ENCODE measurements around the gene LRRN4. TPM values are rescaled to one million over a fixed set of nuclear protein-coding genes. Genes with fewer than 3 reads are reported as not detected.

The LRRN4 gene
- total and polyA plus RNA-seq, 2 experiments from 2014 or later = 135 to 227 TPM

DNA sequence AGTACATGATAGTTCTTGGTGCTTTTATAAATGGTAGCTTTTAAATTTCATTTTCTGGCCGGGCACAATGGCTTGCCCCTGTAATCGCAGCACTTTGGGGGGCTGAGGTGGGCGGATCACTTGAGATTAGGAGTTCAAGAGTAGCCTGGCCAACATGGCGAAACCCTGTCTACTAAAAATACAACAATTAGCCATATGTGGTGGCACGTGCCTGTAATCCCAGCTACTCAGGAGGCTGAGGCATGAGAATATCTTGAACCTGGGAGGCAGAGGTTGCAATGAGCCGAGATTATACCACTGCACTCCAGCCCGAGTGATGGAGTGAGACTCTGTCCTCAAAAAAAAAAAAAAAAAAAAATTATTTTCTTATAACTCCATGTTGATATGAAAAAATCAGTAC, 36.0 kb downstream of the LRRN4 start:
- Histone ChIP-seq H3K4me1 (ENCODE audit: low read depth) (no peaks in the 10 kb centered on the region), H3K27ac (peak overlapping the region; percentile 35), H3K27me3 (no peaks in the 10 kb centered on the region), H3K36me3 (peaks cover 38% of the 10 kb centered on the region), H3K4me3 (no peak overlapping the region), H3K9me3 (ENCODE audit: low read depth) (no peaks in the 10 kb centered on the region)
- TF ChIP-seq, protein P1, sequence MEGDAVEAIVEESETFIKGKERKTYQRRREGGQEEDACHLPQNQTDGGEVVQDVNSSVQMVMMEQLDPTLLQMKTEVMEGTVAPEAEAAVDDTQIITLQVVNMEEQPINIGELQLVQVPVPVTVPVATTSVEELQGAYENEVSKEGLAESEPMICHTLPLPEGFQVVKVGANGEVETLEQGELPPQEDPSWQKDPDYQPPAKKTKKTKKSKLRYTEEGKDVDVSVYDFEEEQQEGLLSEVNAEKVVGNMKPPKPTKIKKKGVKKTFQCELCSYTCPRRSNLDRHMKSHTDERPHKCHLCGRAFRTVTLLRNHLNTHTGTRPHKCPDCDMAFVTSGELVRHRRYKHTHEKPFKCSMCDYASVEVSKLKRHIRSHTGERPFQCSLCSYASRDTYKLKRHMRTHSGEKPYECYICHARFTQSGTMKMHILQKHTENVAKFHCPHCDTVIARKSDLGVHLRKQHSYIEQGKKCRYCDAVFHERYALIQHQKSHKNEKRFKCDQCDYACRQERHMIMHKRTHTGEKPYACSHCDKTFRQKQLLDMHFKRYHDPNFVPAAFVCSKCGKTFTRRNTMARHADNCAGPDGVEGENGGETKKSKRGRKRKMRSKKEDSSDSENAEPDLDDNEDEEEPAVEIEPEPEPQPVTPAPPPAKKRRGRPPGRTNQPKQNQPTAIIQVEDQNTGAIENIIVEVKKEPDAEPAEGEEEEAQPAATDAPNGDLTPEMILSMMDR (IDR thresholded peaks at IDR 0.05; ENCODE audit: low read depth, low read length) = no peak
- DNase-seq (ENCODE audit: low read depth in 1 of 2, low spot score in 1 of 2) = no peak

DNA sequence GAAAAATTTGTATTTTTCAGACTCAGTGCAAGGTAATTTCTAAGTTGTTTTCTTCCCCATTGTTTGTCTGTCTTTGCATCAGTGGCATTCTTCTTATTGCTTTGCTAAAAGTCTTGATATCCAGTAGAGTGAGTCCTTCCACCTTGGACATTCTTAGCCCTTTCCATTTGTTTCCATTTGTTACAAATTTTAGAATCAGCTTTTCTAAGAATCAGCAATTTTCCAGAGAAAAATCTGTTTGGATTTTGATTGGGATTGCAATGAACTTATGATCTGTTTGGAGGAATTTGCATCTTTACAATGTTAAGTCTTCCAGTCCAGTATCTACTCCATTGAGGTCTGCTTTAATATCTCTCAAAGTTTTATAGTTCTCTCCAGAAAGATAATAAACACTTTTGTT, 36.4 kb downstream of the LRRN4 start:
- Histone ChIP-seq H3K36me3 (peaks cover 42% of the 10 kb centered on the region), H3K4me1 (ENCODE audit: low read depth) (no peaks in the 10 kb centered on the region), H3K27ac (peak overlapping the region; percentile 35), H3K9me3 (ENCODE audit: low read depth) (no peaks in the 10 kb centered on the region), H3K27me3 (no peaks in the 10 kb centered on the region), H3K4me3 (no peak overlapping the region)
- DNase-seq (ENCODE audit: low read depth in 1 of 2, low spot score in 1 of 2) = no peak
- TF ChIP-seq, protein P1 (IDR thresholded peaks at IDR 0.05; ENCODE audit: low read depth, low read length) = no peak

DNA sequence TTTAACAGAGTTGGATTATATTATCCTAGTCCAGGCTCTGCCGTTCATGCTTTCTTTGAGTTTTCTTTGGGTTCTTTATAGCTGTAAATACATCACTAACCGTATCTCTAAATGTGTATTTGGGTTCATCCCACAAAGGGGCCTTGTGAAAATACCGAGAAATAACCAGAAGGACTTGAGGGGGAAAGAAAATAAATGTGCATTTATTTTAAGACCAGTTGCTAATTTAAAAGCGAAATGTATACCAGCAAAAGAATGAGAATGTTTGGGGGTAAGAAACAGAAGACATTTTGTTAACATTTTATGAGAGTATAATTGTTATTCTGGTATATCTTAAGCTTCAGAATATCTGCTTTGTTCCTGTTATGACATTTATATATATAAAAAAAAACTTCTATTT, 38.9 kb downstream of the LRRN4 start:
- TF ChIP-seq, protein P1 (IDR thresholded peaks at IDR 0.05; ENCODE audit: low read depth, low read length) = no peak
- H3K9me3 ChIP-seq (ENCODE audit: low read depth) = no peaks in the 10 kb centered on the region
- H3K27me3 ChIP-seq = no peaks in the 10 kb centered on the region
- no peak for DNase-seq (ENCODE audit: low read depth in 1 of 2, low spot score in 1 of 2)
- peaks cover 9% of the 10 kb centered on the region for H3K4me1 ChIP-seq (ENCODE audit: low read depth)
- H3K4me3 ChIP-seq = no peak overlapping the region
- peak overlapping the region; percentile 38 for H3K27ac ChIP-seq
- H3K36me3 ChIP-seq = peaks cover 57% of the 10 kb centered on the region

DNA sequence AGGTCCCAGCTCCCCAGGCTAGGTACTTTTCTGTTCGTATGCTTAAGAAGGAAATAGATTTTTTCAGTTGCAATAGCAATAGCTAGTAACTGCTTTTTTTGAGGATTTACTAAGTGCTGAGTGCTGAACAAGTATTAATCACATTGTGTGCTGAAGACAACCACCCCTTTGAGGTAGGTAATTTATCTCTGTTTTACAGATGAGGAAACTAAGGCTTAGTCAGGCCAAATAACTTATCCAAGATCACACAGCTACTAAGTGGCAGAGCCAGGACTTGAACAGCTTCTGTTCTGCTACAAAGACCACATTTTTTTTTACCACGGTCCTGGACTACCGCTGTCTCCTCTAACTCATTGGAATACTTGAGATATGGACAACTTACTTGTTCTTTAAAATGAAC, 39.8 kb downstream of the LRRN4 start:
- peaks cover 63% of the 10 kb centered on the region for H3K36me3 ChIP-seq
- DNase-seq (ENCODE audit: low read depth in 1 of 2, low spot score in 1 of 2) = no peak
- no peaks in the 10 kb centered on the region for H3K27me3 ChIP-seq
- H3K4me1 ChIP-seq (ENCODE audit: low read depth) = peaks cover 9% of the 10 kb centered on the region
- peak overlapping the region; percentile 69 for H3K27ac ChIP-seq
- no peaks in the 10 kb centered on the region for H3K9me3 ChIP-seq (ENCODE audit: low read depth)
- no peak overlapping the region for H3K4me3 ChIP-seq
- TF ChIP-seq, protein P1 (IDR thresholded peaks at IDR 0.05; ENCODE audit: low read depth, low read length) = no peak

DNA sequence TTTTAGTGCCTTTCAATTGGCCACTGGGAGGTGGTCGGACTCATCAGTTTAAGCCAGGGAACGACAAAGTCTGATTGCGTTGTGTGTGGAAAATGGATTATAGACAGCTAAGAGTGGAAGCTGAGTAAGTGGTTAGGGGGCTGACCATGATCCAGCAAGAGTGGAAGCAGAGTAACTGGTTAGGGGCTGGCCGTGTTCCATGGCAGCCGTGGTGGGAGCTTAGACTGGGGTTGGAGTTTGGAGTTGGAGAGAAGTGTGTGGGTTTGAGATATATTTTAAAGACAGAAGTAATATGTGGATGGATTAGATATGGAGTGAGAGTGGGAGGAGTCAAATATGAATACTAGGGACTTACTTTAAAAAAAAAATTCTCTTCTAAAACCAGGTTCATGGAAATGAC, 41.7 kb downstream of the LRRN4 start:
- H3K27ac ChIP-seq = peak overlapping the region; percentile 69
- DNase-seq (ENCODE audit: low read depth in 1 of 2, low spot score in 1 of 2) = no peak
- no peaks in the 10 kb centered on the region for H3K27me3 ChIP-seq
- H3K36me3 ChIP-seq = peaks cover 60% of the 10 kb centered on the region
- H3K4me3 ChIP-seq = no peak overlapping the region
- H3K9me3 ChIP-seq (ENCODE audit: low read depth) = no peaks in the 10 kb centered on the region
- peaks cover 16% of the 10 kb centered on the region for H3K4me1 ChIP-seq (ENCODE audit: low read depth)
- TF ChIP-seq, protein P1 (IDR thresholded peaks at IDR 0.05; ENCODE audit: low read depth, low read length) = no peak

DNA sequence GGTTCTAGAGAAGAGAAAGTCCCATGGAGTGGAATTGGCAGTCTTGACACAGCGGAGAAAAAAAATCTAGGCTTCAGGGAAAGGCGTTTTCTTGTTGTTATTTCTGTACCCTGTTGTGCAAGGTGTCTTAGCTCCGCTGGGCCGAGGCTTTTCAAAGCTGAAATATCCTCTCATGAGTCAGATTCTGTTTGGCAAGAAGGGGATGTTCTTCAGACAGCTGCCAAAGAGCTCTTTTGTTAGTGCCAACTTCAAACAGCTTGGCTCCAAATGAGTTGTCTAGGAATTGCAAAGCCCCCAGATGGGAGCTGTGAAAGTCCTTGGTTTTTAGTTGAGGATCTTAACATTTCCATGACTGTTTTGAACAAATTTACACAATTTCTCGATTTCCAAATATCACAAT, 45.6 kb downstream of the LRRN4 start:
- DNase-seq (ENCODE audit: low read depth in 1 of 2, low spot score in 1 of 2) = peak; percentile 22 to 96
- Histone ChIP-seq H3K4me1 (ENCODE audit: low read depth) (peaks cover 16% of the 10 kb centered on the region), H3K4me3 (peak overlapping the region; percentile 81), H3K9me3 (ENCODE audit: low read depth) (no peaks in the 10 kb centered on the region), H3K36me3 (peaks cover 37% of the 10 kb centered on the region), H3K27me3 (no peaks in the 10 kb centered on the region), H3K27ac (peak overlapping the region; percentile 71)
- TF ChIP-seq, protein P1 (IDR thresholded peaks at IDR 0.05; ENCODE audit: low read depth, low read length) = no peak
